ENCODE data around the gene TAF1D.

DNA sequence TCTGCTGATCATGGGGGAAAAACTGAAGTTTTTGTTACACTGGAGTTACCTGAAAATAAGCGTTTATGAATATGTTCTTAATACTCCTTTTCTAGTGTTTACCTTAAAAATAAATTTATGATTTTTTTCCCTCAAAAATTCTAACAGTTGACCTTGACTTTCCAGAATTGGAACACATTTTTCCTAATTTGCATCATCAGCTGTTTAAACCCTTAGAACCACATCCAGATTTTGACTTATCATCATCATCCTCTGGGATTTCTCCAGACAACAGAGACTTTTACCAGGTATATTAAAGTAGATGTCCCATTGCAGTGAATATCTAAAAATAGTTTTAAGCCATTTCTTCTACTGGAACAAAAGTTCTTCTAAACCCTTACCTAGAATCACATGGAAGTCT lies 17.2 kb downstream of the TAF1D start:
- TF ChIP-seq CTCF (IDR thresholded peaks at IDR 0.05; ENCODE audit: low read depth, low read length): no peak
- TF ChIP-seq POLR2A (IDR thresholded peaks at IDR 0.05; ENCODE audit: extremely low read depth, insufficient read length): no peak
